GM19452 (cell line): ENCODE results near the gene PNLIPRP3.
"Not testable (repeated sequence)": the region's sequence is repeated elsewhere in the genome, so short reads cannot be mapped to it uniquely, and the experiment has no call there.

Experiments used
- ATAC-seq: cut with Tn5 transposase; IDR thresholded peaks from one replicate; pipeline ENCODE4 v1.9.1; 2021; ENCODE audit not compliant: unreplicated experiment

Gene PNLIPRP3

GRCh38 chr10:116427671-116428070 is at the start of gene PNLIPRP3:
PNLIPRP3 (plus strand) TSS chr10:116427847; CDS start chr10:116428013, 166 bp downstream.
- no peak for ATAC-seq

- no peak for ATAC-seq
Measured at GRCh38 chr10:116382290-116382689, 45.4 kb upstream of the PNLIPRP3 start.

- ATAC-seq: no peak
Measured at GRCh38 chr10:116385311-116385710, 42.3 kb upstream of the PNLIPRP3 start.

- no peak for ATAC-seq
Measured at GRCh38 chr10:116385994-116386809, 41.4 kb upstream of the PNLIPRP3 start.

GRCh38 chr10:116393246-116393831 is 34.3 kb upstream of the PNLIPRP3 start:
- ATAC-seq: not testable (repeated sequence)

GRCh38 chr10:116395223-116395985 is 32.2 kb upstream of the PNLIPRP3 start:
- ATAC-seq: no peak

- ATAC-seq: no peak
Measured at GRCh38 chr10:116398224-116398623, 29.4 kb upstream of the PNLIPRP3 start.

GRCh38 chr10:116402858-116403257 is 24.8 kb upstream of the PNLIPRP3 start:
- ATAC-seq: no peak

GRCh38 chr10:116403740-116404250 is 23.9 kb upstream of the PNLIPRP3 start:
- no peak for ATAC-seq

- ATAC-seq: peak; percentile 51
Measured at GRCh38 chr10:116408719-116409118, 18.9 kb upstream of the PNLIPRP3 start.

GRCh38 chr10:116410351-116410750 is 17.3 kb upstream of the PNLIPRP3 start:
- no peak for ATAC-seq

GRCh38 chr10:116417821-116418220 is 9.8 kb upstream of the PNLIPRP3 start:
- ATAC-seq: no peak

GRCh38 chr10:116418389-116418788 is 9.3 kb upstream of the PNLIPRP3 start:
- no peak for ATAC-seq

- ATAC-seq: no peak
Measured at GRCh38 chr10:116421815-116422214, 5.8 kb upstream of the PNLIPRP3 start.

- no peak for ATAC-seq
Measured at GRCh38 chr10:116429288-116429977, 1.8 kb downstream of the PNLIPRP3 start.

- no peak for ATAC-seq
Measured at GRCh38 chr10:116430288-116430687, 2.6 kb downstream of the PNLIPRP3 start.

GRCh38 chr10:116431598-116431997 is 4.0 kb downstream of the PNLIPRP3 start:
- no peak for ATAC-seq

GRCh38 chr10:116437076-116437692 is 9.5 kb downstream of the PNLIPRP3 start:
- ATAC-seq: no peak

- ATAC-seq: no peak
Measured at GRCh38 chr10:116440330-116441030, 12.8 kb downstream of the PNLIPRP3 start.
